Head of caudate nucleus (tissue), 42 donors: ENCODE results near the gene PHIP.
A peak's percentile ranks its signal among the peaks of the same experiment; 100 is the strongest.

Source experiments
- DNase-seq, 42 donors: peaks; one replicate each; pipeline versions ENCODE4 v3.0.0 to v3.0.0-alpha.2; 2020 to 2021; ENCODE audit warnings: mixed read lengths in 7 of 42
- intact Hi-C: fragments of 100-400 bp; cut with DNase I; formaldehyde crosslinking; loops from one replicate; pipeline ENCODE4 v1.15.0; 2022

The PHIP gene

GRCh38 chr6:79073888-79074287 lies 4.2 kb downstream of the PHIP start:
- intact Hi-C loops = no loop called here
- DNase-seq = no peak

- intact Hi-C loops = no loop called here
- DNase-seq = no peak
Observed at GRCh38 chr6:79072640-79073181, 5.3 kb downstream of the PHIP start.

GRCh38 chr6:79071547-79071946 lies 6.5 kb downstream of the PHIP start:
- no peak for DNase-seq
- intact Hi-C loops = no loop called here

- intact Hi-C loops = no loop called here
- no peak for DNase-seq
Observed at GRCh38 chr6:79070206-79070825, 7.7 kb downstream of the PHIP start.

GRCh38 chr6:79066828-79067227 lies 11.2 kb downstream of the PHIP start:
- DNase-seq = no peak
- intact Hi-C loops = no loop called here

- intact Hi-C loops = no loop called here
- no peak for DNase-seq
Observed at GRCh38 chr6:79066330-79066729, 11.7 kb downstream of the PHIP start.

- DNase-seq = no peak
- intact Hi-C loops = no loop called here
Observed at GRCh38 chr6:79065232-79065631, 12.8 kb downstream of the PHIP start.

- intact Hi-C loops = no loop called here
- no peak for DNase-seq
Observed at GRCh38 chr6:79064635-79065034, 13.4 kb downstream of the PHIP start.

- no peak for DNase-seq
- intact Hi-C loops = no loop called here
Observed at GRCh38 chr6:79062708-79063107, 15.3 kb downstream of the PHIP start.

- intact Hi-C loops = no loop called here
- no peak for DNase-seq
Observed at GRCh38 chr6:79057746-79058145, 20.3 kb downstream of the PHIP start.

- no peak for DNase-seq
- intact Hi-C loops = no loop called here
Observed at GRCh38 chr6:79056226-79056625, 21.8 kb downstream of the PHIP start.

- peak in 2 of 42 donors; percentile 5 to 6 for DNase-seq
- intact Hi-C loops = no loop called here
Observed at GRCh38 chr6:79048611-79049010, 29.4 kb downstream of the PHIP start.

GRCh38 chr6:79047072-79047471 lies 31.0 kb downstream of the PHIP start:
- no peak for DNase-seq
- intact Hi-C loops = no loop called here

- DNase-seq = no peak
- intact Hi-C loops = no loop called here
Observed at GRCh38 chr6:79045966-79046365, 32.1 kb downstream of the PHIP start.

GRCh38 chr6:79042799-79043126 lies 35.3 kb downstream of the PHIP start:
- intact Hi-C loops = no loop called here

GRCh38 chr6:79042088-79042798 lies 35.8 kb downstream of the PHIP start:
- DNase-seq = no peak
- intact Hi-C loops = no loop called here

More at GRCh38 chr6:79042799-79043126, 35.3 kb downstream of the PHIP start:
- no peak for DNase-seq

GRCh38 chr6:79040083-79040482 lies 38.0 kb downstream of the PHIP start:
- intact Hi-C loops = no loop called here
- DNase-seq = no peak

GRCh38 chr6:79038061-79038460 lies 40.0 kb downstream of the PHIP start:
- intact Hi-C loops = no loop called here
- DNase-seq = no peak

GRCh38 chr6:79034865-79035264 lies 43.2 kb downstream of the PHIP start:
- intact Hi-C loops = no loop called here
- DNase-seq = no peak

- no peak for DNase-seq
- intact Hi-C loops = no loop called here
Observed at GRCh38 chr6:79033279-79033678, 44.8 kb downstream of the PHIP start.
